ENCODE data around the gene TLE4. TPM values are rescaled to one million over a fixed set of nuclear protein-coding genes. Genes with fewer than 3 reads are reported as not detected.
A peak's percentile ranks its signal among the peaks of the same experiment; 100 is the strongest.

The TLE4 gene
- total RNA-seq, 1 donor from 2014 or later = 10.8 TPM

- no peak overlapping the region for H3K4me3 ChIP-seq (ENCODE audit: low read depth, low read length)
- no peak for DNase-seq (ENCODE audit: low read depth)
- no peaks in the 10 kb centered on the region for H3K27me3 ChIP-seq (ENCODE audit: control insufficient read depth, insufficient read depth, low read length)
- TF ChIP-seq CTCF (IDR thresholded peaks at IDR 0.05; ENCODE audit: insufficient read depth, low read length, severe bottlenecking) = no peak
- no peak for FAIRE-seq
- H3K36me3 ChIP-seq (ENCODE audit: control insufficient read depth, insufficient read depth, low read length) = peaks cover 2% of the 10 kb centered on the region
These were observed 12.9 kb downstream of the TLE4 start for GRCh38 chr9:79584655-79584982.

GRCh38 chr9:79588488-79589223 is 16.9 kb downstream of the TLE4 start:
- no peak overlapping the region for H3K4me3 ChIP-seq (ENCODE audit: low read depth, low read length)
- H3K27me3 ChIP-seq (ENCODE audit: control insufficient read depth, insufficient read depth, low read length) = no peaks in the 10 kb centered on the region
- FAIRE-seq (no peak), DNase-seq (ENCODE audit: low read depth) (no peak)
- no peak for TF ChIP-seq CTCF (IDR thresholded peaks at IDR 0.05; ENCODE audit: insufficient read depth, low read length, severe bottlenecking)
- H3K36me3 ChIP-seq (ENCODE audit: control insufficient read depth, insufficient read depth, low read length) = no peaks in the 10 kb centered on the region

- no peaks in the 10 kb centered on the region for H3K27me3 ChIP-seq (ENCODE audit: control insufficient read depth, insufficient read depth, low read length)
- TF ChIP-seq CTCF (IDR thresholded peaks at IDR 0.05; ENCODE audit: insufficient read depth, low read length, severe bottlenecking) = no peak
- DNase-seq (ENCODE audit: low read depth) (no peak), FAIRE-seq (no peak)
- no peak overlapping the region for H3K4me3 ChIP-seq (ENCODE audit: low read depth, low read length)
- H3K36me3 ChIP-seq (ENCODE audit: control insufficient read depth, insufficient read depth, low read length) = no peaks in the 10 kb centered on the region
These were observed 19.7 kb downstream of the TLE4 start for GRCh38 chr9:79591458-79591857.

- Histone ChIP-seq H3K27me3 (ENCODE audit: control insufficient read depth, insufficient read depth, low read length) (no peaks in the 10 kb centered on the region), H3K36me3 (ENCODE audit: control insufficient read depth, insufficient read depth, low read length) (no peaks in the 10 kb centered on the region), H3K4me3 (ENCODE audit: low read depth, low read length) (no peak overlapping the region)
- DNase-seq (ENCODE audit: low read depth) = peak; percentile 59
- FAIRE-seq = no peak
- TF ChIP-seq CTCF (IDR thresholded peaks at IDR 0.05; ENCODE audit: insufficient read depth, low read length, severe bottlenecking) = no peak
These were observed 21.1 kb downstream of the TLE4 start for GRCh38 chr9:79592726-79593493.

- Histone ChIP-seq H3K36me3 (ENCODE audit: control insufficient read depth, insufficient read depth, low read length) (peaks cover 1% of the 10 kb centered on the region), H3K27me3 (ENCODE audit: control insufficient read depth, insufficient read depth, low read length) (no peaks in the 10 kb centered on the region), H3K4me3 (ENCODE audit: low read depth, low read length) (no peak overlapping the region)
- TF ChIP-seq CTCF (IDR thresholded peaks at IDR 0.05; ENCODE audit: insufficient read depth, low read length, severe bottlenecking) = no peak
- DNase-seq (ENCODE audit: low read depth) (no peak), FAIRE-seq (no peak)
These were observed 27.0 kb downstream of the TLE4 start for GRCh38 chr9:79598562-79599345.

Data from bronchial epithelial cell (primary cell).